ENCODE data around the gene ADARB1. TPM values are rescaled to one million over a fixed set of nuclear protein-coding genes. Genes with fewer than 3 reads are reported as not detected.

ADARB1 gene
- total and polyA plus RNA-seq, 9 donors, result 6.0 to 23.7 (median 16.3) TPM

DNA sequence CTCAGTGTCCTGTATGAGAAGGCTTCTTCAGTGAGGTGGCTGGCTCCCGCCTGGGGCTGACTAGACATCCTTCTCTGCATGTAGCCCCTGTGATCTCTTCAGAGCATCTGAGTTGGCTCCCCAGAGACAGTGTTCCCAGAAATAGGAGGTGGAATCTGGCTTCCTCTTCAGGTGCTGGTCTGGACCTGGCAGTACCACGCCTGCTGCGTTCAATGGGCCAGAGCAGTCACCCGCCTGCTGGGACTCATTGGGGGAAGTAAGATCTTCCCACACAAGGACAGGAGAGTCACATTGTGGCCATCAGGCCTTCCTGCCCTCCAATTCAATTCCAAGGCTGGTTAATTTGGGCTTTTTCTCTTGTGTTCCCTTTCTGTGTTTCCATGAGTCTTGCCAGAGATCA is 51.0 kb downstream of the ADARB1 start:
- Histone ChIP-seq H3K27ac (no peak overlapping the region), H3K4me3 (no peak overlapping the region)
- 89 to 98% (median 93%) methylated on average over 4 of the region's 4 CpGs for WGBS, 3 donors

GRCh38 chr21:45126204-45126626 is 51.8 kb downstream of the ADARB1 start:
- intact Hi-C loops (cut with DNase I), result loop anchor here in 2 of 4 donors (5.0 to 10.0 kb wide), 2 partner anchors 34 to 51 kb away; partner anchors contain the start of gene ADARB1 (in 1 of the 2)

More for the DNA sequence above, 51.0 kb downstream of the ADARB1 start:
- H3K27me3 ChIP-seq, result no peaks in the 10 kb centered on the region
- intact Hi-C loops (cut with DNase I), result loop anchor here in 2 of 4 donors (5.0 to 10.0 kb wide), 2 partner anchors 33 to 51 kb away; partner anchors contain the start of gene ADARB1 (in 1 of the 2)
- peaks cover 8% of the 10 kb centered on the region for H3K4me1 ChIP-seq (ENCODE audit: insufficient read depth)
- no peak for DNase-seq
- no peaks in the 10 kb centered on the region for H3K9me3 ChIP-seq
- H3K36me3 ChIP-seq, result no peaks in the 10 kb centered on the region
- TF ChIP-seq EP300 (IDR thresholded peaks at IDR 0.05), result no peak

GRCh38 chr21:45126983-45127382 is 52.6 kb downstream of the ADARB1 start:
- intact Hi-C loops (cut with DNase I), result loop anchor here in 2 of 4 donors (5.0 to 10.0 kb wide), 2 partner anchors 35 to 52 kb away; partner anchors contain the start of gene ADARB1 (in 1 of the 2)
- no peak overlapping the region for H3K27ac ChIP-seq
- WGBS, 3 donors, result 87 to 91% (median 91%) methylated on average over 7 of the region's 7 CpGs
- H3K27me3 ChIP-seq, result no peaks in the 10 kb centered on the region
- no peak overlapping the region for H3K4me3 ChIP-seq
- no peaks in the 10 kb centered on the region for H3K9me3 ChIP-seq
- TF ChIP-seq, protein P1, sequence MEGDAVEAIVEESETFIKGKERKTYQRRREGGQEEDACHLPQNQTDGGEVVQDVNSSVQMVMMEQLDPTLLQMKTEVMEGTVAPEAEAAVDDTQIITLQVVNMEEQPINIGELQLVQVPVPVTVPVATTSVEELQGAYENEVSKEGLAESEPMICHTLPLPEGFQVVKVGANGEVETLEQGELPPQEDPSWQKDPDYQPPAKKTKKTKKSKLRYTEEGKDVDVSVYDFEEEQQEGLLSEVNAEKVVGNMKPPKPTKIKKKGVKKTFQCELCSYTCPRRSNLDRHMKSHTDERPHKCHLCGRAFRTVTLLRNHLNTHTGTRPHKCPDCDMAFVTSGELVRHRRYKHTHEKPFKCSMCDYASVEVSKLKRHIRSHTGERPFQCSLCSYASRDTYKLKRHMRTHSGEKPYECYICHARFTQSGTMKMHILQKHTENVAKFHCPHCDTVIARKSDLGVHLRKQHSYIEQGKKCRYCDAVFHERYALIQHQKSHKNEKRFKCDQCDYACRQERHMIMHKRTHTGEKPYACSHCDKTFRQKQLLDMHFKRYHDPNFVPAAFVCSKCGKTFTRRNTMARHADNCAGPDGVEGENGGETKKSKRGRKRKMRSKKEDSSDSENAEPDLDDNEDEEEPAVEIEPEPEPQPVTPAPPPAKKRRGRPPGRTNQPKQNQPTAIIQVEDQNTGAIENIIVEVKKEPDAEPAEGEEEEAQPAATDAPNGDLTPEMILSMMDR (IDR thresholded peaks at IDR 0.05), result no peak
- TF ChIP-seq POLR2A (IDR thresholded peaks at IDR 0.05) (no peak), EP300 (IDR thresholded peaks at IDR 0.05) (no peak)
- H3K36me3 ChIP-seq, result no peaks in the 10 kb centered on the region
- no peak for DNase-seq
- H3K4me1 ChIP-seq (ENCODE audit: insufficient read depth), result peaks cover 15% of the 10 kb centered on the region

More at GRCh38 chr21:45126204-45126626, 51.8 kb downstream of the ADARB1 start:
- Histone ChIP-seq H3K4me3 (no peak overlapping the region), H3K9me3 (no peaks in the 10 kb centered on the region), H3K36me3 (no peaks in the 10 kb centered on the region), H3K27me3 (no peaks in the 10 kb centered on the region), H3K4me1 (ENCODE audit: insufficient read depth) (peaks cover 11% of the 10 kb centered on the region), H3K27ac (no peak overlapping the region)
- no peak for TF ChIP-seq EP300 (IDR thresholded peaks at IDR 0.05)
- TF ChIP-seq POLR2A (IDR thresholded peaks at IDR 0.05), result no peak
- TF ChIP-seq, protein P1 (IDR thresholded peaks at IDR 0.05), result no peak
- WGBS, 3 donors, result 71 to 78% (median 76%) methylated on average over 11 of the region's 11 CpGs
- DNase-seq, result no peak

DNA sequence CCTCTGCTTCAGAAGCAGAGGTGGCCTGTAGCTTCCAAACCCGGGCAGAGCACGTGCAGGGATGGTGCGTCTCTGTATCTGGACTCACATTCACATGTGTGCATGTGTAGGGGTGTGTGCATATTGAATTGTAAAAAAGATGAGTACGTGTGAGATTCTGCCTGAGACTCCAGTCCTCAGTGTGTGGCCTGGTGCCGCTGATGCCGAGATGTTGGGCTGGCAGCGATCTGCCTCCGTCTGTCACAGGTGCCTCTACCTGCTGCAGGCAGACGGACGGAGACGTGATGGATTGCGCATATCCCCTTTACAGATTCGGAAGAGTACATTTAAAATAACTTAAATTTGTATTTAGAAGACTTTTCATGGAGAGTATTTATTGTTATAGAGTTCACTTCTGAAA is 53.6 kb downstream of the ADARB1 start:
- H3K4me3 ChIP-seq, result no peak overlapping the region
- H3K36me3 ChIP-seq, result no peaks in the 10 kb centered on the region
- H3K9me3 ChIP-seq, result no peaks in the 10 kb centered on the region
- intact Hi-C loops (cut with DNase I), result loop anchor here in 2 of 4 donors (5.0 to 10.0 kb wide), 2 partner anchors 36 to 53 kb away; partner anchors contain the start of gene ADARB1 (in 1 of the 2)
- TF ChIP-seq, protein P1 (IDR thresholded peaks at IDR 0.05), result no peak
- no peak for TF ChIP-seq EP300 (IDR thresholded peaks at IDR 0.05)
- no peak for TF ChIP-seq POLR2A (IDR thresholded peaks at IDR 0.05)
- 93 to 95% (median 93%) methylated on average over 13 of the region's 13 CpGs for WGBS, 3 donors
- H3K27me3 ChIP-seq, result no peaks in the 10 kb centered on the region
- DNase-seq, result no peak
- peaks cover 15% of the 10 kb centered on the region for H3K4me1 ChIP-seq (ENCODE audit: insufficient read depth)
- H3K27ac ChIP-seq, result no peak overlapping the region

DNA sequence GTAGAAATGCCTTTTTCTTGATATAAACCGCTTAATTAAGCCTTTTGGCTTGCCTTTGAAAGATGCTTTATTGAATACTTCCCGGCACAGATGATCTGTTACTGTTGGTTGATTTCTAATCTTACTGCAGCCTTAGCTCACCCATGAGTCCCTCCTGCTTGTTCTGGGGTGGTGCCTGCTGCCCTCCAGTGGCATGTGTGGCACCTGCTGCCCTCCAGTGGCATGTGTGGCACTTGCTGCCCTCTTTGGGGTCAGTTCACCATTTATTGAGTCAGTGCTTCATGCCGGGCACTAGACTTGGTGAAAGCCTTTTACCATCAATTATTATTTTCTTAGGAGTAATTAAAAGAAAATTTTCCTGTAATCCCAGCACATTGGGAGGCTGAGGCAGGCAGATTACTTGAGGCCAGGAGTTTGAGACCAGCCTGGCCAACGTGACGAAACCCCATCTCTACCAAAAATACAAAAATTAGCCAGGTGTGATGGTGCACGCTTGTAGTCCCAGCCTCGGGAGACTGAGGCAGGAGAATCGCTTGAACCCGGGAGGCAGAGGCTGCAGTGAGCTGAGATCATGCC is 54.3 kb downstream of the ADARB1 start:
- H3K27ac ChIP-seq, result no peak overlapping the region
- DNase-seq, result peak in 2 of 5 donors; percentile 55 to 64
- H3K27me3 ChIP-seq, result no peaks in the 10 kb centered on the region
- H3K36me3 ChIP-seq, result no peaks in the 10 kb centered on the region
- H3K4me3 ChIP-seq, result no peak overlapping the region
- no peaks in the 10 kb centered on the region for H3K9me3 ChIP-seq
- H3K4me1 ChIP-seq (ENCODE audit: insufficient read depth), result peaks cover 15% of the 10 kb centered on the region
- WGBS, 3 donors, result 63 to 74% (median 64%) methylated on average over 9 of the region's 9 CpGs
- intact Hi-C loops (cut with DNase I), result loop anchor here in 2 of 4 donors (5.0 to 10.0 kb wide), 2 partner anchors 36 to 54 kb away; partner anchors contain the start of gene ADARB1 (in 1 of the 2)
- TF ChIP-seq, protein P1 (IDR thresholded peaks at IDR 0.05), result peak in 2 of 3 donors; percentile 33 to 38
- no peak for TF ChIP-seq POLR2A (IDR thresholded peaks at IDR 0.05)

All from ovary (tissue), 9 donors.